AG08396 (cell line): ENCODE data around the gene KIF3C.
"Not testable (repeated sequence)": the region's sequence is repeated elsewhere in the genome, so short reads cannot be mapped to it uniquely, and the experiment has no call there.

Experiments used
- DNase-seq: peaks from one replicate; pipeline ENCODE4 v3.0.0; 2012; ENCODE audit warnings: low spot score, mixed read lengths

The KIF3C gene

GRCh38 chr2:25999406-25999805, 17.1 kb upstream of the KIF3C start:
- DNase-seq: not testable (repeated sequence)

- not testable (repeated sequence) for DNase-seq
Measured at GRCh38 chr2:25998816-25999383, 16.6 kb upstream of the KIF3C start.

DNA sequence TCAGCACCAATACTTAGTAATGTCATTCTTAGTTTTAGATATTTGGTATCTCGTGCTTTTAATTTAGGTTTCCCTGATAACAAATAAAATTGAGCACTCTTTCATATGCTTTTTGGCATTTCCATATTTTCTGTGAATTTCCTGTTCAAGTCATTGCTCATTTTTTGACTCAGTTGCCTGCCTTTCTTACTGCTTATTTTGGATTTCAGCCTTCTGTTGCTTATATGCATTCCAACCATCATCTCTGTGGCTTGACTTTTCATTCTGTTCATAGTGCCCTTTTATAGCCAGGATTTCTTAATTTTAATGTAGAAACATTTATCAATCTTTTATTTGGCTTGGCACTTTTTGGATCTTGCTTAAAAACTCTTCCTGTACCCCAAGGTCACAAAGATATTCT, 14.5 kb upstream of the KIF3C start:
- no peak for DNase-seq

GRCh38 chr2:25994509-25994908, 12.2 kb upstream of the KIF3C start:
- no peak for DNase-seq

DNA sequence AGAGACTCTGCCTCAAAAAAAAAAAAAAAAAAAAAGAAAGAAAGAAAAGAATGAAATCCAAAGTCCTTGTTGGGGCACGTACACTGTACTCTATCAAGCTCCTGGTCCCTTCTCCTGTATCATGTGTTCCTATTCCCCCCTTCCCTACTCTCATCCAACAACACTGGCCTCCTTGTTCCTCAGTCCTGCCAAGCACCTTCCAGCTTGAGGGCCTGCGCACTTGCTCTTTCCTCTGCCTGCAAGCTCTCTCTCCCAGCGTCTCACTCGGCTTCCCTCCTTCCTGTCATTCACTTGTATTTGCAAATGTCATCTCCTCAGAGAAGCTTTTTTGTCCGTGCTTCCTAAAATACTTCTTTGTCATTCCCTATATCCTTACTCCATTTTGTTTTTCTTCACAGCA, 10.8 kb upstream of the KIF3C start:
- DNase-seq: no peak

DNA sequence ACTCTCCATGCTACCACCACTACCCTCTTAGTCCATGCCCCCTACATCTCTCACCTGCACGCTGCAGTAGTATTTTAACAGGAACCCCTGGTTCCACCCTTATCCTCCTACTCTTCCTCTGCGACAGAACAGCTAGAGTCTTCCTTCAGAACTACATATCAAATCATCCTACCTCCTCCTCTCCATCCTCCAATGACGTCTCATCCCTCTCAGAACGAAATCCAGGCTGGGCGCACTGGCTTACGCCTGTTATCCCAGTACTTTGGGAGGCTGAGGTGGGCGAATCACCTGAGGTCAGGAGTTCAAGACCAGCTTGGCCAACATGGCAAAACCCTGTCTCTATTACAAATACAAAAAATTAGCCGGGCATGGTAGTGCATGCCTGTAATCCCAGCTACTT, 10.3 kb upstream of the KIF3C start:
- DNase-seq: no peak

- no peak for DNase-seq
Measured at GRCh38 chr2:25991965-25992364, 9.7 kb upstream of the KIF3C start.

GRCh38 chr2:25989154-25989553, 6.9 kb upstream of the KIF3C start:
- DNase-seq: no peak

- no peak for DNase-seq
Measured at GRCh38 chr2:25988134-25988533, 5.8 kb upstream of the KIF3C start.

DNA sequence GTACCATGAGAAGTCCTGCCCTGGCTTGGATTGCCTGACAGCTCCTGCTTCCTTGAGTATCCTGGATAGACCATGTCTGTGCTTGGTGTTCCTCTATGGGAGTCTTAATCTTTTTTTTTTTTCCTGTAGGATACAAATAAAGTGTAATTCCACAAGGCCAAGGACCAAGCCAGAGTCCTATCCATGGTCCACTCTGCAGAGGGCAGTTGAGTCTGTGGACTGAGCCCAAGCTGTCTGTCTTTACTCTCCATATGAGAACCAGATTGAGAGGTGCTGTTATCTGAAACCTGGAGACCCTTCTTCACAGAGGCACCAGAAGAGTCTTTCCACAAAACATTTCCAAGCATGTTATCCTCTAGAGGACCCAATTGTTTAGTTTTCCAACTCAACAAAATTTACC, 1.4 kb upstream of the KIF3C start:
- no peak for DNase-seq

- DNase-seq: no peak
Measured at GRCh38 chr2:25982968-25983280, 627 bp upstream of the KIF3C start.

- peak; percentile 38 for DNase-seq
Measured at GRCh38 chr2:25981596-25982272, 563 bp downstream of the KIF3C start.

DNA sequence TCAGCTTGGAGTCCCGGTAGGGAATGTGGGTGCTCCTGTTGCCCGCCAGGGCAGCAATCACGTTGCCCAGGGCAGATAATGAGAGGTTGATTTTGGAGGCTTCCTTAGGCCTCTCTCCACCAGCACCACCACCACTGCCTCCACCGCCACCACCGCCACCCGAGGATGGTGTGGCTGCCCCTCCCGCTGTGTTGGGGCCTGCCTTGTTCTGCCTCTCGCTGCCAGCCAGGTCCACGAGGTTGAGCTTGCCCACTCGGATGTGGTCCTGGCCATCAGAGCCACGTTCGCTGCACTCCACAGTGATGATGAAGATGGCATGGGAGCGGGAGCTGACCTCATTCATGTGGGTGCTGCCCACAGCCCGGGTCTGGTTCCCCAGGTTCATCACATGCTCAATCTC, 1.3 kb downstream of the KIF3C start:
- DNase-seq: no peak

- no peak for DNase-seq
Measured at GRCh38 chr2:25980076-25980887, 2.0 kb downstream of the KIF3C start.

DNA sequence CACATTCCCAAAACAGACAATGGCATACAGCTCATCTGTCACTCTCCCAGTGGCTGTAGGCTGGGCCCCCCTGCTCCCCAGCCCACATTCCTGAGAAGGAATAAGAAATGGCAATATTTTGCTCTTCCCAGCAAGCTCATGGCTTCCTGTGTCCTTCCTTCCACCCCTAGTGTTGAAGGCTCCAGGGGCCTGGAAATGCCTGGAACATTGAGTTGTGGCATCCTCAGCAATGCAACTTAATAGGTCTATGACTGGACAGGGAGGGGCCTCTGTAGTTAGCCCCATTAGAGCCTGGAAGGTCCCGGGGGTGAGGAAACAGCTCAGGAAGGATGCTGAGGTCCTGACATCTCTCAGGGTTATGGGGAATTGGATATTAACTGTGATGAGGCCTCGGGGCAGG, 3.3 kb downstream of the KIF3C start:
- DNase-seq: no peak

GRCh38 chr2:25977768-25978167, 4.5 kb downstream of the KIF3C start:
- no peak for DNase-seq

GRCh38 chr2:25976983-25977741, 5.1 kb downstream of the KIF3C start:
- DNase-seq: no peak

GRCh38 chr2:25972049-25972823, 10.1 kb downstream of the KIF3C start:
- DNase-seq: no peak

- no peak for DNase-seq
Measured at GRCh38 chr2:25971596-25971995, 10.7 kb downstream of the KIF3C start.

DNA sequence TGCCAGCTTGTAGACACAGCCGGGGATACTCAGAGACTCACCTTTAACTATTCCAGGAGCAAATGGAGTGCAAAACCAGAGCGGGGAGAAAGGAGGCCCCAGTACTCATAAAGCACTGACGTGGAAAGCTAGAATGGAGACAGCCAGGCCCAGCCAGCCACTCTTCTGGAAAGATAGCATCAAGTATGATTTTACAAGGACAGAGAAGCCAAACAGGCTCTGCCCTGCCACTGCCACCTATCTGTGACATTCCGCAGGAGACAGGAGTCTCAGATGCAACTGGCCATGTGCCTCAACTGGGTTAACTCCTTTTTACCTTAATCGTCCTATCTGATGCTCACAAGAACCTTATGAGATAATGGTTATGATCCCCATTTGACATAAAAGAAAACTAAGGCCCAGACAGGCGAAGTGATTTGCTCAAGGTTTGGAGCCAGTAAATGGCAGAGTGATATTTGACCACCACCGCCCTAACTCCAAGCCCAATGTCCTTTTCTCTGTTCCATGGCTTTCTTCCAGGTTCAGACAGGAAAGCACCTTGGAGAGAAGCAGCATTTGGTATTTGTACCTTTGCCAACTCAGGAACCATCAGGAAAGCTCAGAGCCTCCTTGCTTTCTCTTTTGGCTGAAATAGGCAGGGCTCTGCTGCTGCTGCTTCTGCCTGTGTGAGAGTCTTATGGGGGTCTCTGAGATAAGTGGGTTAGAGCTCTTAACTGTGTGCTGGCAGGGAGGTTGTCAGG, 15.6 kb downstream of the KIF3C start:
- DNase-seq: no peak

DNA sequence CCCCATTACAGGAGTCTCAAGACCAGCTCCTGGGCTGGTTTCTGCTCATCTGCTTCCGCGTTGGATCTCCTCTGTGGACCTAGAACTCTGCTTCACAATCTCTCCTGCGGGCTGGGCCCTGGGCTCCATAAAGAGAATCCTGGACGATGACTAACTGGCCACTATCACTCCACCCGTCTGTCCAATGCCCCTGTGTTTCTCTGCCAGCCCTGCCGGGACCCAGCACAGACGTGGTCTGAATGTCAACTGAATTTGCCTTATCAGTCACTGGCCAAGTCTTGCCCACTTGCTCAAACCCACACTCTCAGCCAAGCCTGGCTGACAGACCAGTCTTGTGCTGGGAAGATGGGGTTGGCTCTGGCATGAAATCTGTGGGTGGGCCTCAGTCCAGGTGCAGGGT, 17.4 kb downstream of the KIF3C start:
- no peak for DNase-seq
